Stimulated activated CD4-positive, alpha-beta T cell treated with anti-CD3 and anti-CD28 coated beads, TNF-alpha, amount 100 ng/mL, for 48 hours (primary cell): ENCODE measurements around the gene DIS3L2.
"Not testable (repeated sequence)": the region's sequence is repeated elsewhere in the genome, so short reads cannot be mapped to it uniquely, and the experiment has no call there.

Experiments used
- DNase-seq, 3 donors: peaks; one replicate each; pipeline ENCODE4 v3.0.0-alpha.2; 2020; ENCODE audit warnings: low read depth in 3 of 3

The DIS3L2 gene

GRCh38 chr2:232008907-232009638 is 47.6 kb downstream of the DIS3L2 start:
- DNase-seq, result no peak

GRCh38 chr2:232009639-232010274 is 48.2 kb downstream of the DIS3L2 start:
- no peak for DNase-seq

- no peak for DNase-seq
Measured at GRCh38 chr2:232013701-232014353, 52.3 kb downstream of the DIS3L2 start.

DNA sequence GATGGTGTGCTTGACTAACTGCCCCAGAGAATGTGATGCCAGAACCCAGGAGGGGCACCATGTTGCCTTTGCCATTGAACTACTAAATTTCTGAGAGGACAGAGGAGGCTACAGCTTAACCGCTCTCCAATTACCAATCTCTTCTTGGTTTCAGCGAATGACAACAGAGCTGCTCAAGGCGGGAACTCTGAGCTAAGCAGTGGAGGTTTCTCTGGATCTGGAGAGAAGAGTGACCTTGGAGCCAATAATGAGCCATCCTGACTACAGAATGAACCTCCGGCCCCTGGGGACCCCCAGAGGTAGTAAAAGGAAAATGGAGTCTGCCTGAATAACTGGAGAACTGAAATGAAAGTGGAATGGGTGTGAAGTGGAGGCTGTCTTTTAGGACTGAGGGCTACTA is 53.2 kb downstream of the DIS3L2 start:
- DNase-seq, result no peak

- no peak for DNase-seq
Measured at GRCh38 chr2:232018181-232018580, 56.7 kb downstream of the DIS3L2 start.

GRCh38 chr2:232022718-232023117 is 61.2 kb downstream of the DIS3L2 start:
- no peak for DNase-seq

DNA sequence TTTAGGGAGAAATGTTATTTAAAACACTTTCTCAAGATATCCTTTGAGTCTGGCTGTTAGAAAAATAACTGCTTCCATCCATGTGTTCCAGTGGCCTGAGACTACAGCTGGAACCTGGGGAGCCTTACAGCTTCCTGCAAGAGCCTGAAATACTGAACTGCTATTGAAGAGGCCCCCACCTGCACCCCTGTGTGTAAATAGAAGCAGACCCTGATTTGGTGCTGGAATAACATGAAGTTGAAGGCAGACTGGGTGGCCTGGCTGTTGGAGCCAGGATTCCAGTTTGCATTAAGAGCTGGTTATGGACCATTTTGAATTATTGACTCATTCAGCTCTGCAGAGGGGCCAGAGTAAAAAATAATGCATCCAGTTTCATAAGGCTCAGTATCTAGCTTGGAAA is 61.9 kb downstream of the DIS3L2 start:
- no peak for DNase-seq

DNA sequence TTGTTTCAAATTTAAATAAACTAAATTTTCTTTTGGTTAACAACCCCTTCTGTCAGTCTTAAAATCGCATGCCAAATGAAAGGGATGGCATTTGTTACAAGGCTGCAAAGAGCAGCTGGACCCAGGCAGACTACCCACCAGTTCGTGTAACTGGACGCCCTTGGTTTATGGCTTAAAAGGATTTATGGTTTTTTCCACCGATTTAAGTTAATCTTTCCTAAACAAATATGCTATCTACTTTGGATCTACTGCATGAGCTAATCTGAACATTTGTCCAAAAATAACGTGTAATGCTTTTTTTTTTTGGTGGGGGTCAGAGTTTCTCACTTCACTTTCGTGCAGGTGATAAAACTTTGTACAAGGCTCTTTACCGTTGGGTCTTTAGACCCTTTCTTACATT is 62.9 kb downstream of the DIS3L2 start:
- DNase-seq, result no peak

DNA sequence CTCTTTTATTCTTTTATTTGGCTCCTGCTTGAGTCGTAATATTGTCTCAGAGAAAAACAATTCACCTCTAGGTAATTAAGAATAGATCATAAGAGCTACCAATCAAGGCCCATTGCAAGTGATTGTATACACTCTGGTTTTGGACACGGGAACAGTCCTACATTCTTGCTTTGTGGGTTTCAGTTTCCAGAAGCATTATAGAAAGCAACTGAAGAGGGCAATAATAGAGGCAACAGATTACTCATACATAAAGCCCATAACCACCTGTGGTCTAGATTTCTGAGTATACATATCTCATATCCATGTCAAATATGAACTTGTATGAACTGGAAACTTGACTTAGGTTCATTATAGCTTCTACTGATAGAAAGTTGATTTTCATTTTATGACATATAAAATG is 65.4 kb downstream of the DIS3L2 start:
- DNase-seq, result no peak

GRCh38 chr2:232027530-232027929 is 66.0 kb downstream of the DIS3L2 start:
- no peak for DNase-seq

DNA sequence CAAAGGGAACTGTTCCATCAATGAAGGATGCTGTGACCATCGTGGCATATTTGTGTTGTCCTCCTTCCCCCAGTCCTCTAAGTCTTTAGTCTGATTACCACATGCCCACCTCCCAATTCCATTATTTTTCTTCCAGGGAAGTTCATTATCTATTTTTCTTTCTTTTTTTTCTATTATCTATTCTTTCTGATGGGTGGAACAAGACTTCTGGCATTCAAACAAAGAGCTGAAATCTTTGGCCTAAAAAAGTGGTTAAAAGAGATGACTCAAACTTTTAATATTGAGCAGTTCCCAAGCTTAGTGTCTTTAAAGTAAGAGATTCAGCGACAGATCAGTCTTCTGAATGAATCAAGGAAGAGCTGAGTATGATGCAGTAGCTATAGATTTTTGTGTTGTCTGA is 66.6 kb downstream of the DIS3L2 start:
- DNase-seq, result no peak

DNA sequence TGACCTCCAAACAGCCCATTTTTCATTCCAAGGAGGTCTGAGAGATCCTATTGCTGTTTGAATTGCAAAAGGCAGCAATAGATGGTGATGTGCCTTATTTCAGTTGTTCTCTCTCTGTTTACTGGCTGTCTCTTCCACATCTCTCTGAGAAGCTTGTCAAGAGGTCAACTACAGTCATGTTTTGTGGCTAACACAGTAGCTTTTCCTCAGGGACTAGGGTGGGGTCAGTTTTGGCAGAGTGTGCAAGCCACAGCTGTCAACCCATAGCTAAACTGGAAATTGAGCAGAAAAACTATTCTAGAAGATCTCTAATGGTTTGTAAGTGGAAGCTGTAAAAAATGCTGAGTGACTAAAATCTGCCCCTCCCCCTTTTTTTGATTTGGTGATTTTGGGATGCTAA is 67.1 kb downstream of the DIS3L2 start:
- no peak for DNase-seq

GRCh38 chr2:232029346-232029745 is 67.8 kb downstream of the DIS3L2 start:
- no peak for DNase-seq

DNA sequence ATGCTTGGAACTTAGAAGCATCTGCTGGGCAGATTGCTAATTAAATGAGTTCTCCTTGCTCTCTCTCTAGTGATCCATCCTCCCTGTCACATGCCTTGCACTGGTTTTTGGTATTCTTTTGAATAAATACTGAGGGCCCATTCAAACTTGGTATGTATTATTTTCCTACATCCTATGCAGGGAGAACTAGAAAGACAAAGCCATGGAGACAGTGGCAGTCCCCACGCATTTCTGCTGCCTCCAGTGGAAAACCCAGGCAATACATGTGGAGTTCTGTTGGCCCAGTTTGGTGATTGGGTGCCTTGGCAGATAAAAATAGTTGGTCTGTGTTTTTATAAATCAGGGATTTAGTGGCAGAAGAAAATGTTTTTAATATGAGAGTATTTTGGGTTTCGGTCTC is 68.7 kb downstream of the DIS3L2 start:
- no peak for DNase-seq

GRCh38 chr2:232035292-232035691 is 73.8 kb downstream of the DIS3L2 start:
- DNase-seq, result not testable (repeated sequence)

GRCh38 chr2:232036876-232037275 is 75.4 kb downstream of the DIS3L2 start:
- DNase-seq, result not testable (repeated sequence)

DNA sequence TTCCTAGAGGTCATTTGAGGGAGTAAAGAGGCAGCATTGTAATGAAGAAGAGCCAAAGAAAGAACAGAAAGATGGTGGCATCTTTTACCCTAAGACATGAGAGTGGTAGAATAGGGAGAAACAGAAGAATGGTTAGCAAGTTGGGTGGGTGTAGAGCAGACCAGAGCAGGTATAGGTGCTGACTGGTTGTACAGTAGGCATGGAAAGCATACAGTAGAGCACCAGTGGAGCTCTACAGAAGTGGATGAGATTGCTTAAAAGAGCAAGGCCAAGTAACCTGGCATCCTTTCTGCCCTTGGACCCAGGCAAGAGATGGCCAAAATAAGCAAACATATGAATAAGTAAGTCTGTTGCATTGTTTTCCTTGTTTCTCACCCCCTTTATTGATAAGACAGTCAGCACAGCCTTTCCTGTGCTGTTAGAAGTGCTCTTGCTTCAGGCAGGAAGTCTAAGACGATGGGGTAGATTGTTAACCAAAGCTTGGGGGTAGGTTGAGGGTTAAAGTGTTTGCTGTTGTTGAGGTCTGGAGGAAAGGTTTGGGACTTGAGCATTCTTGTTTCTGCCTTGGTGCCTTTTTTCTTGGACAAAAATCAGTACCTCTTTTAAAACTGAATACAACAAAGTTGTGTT is 76.9 kb downstream of the DIS3L2 start:
- DNase-seq, result no peak

- DNase-seq, result no peak
Measured at GRCh38 chr2:232038881-232039485, 77.5 kb downstream of the DIS3L2 start.

DNA sequence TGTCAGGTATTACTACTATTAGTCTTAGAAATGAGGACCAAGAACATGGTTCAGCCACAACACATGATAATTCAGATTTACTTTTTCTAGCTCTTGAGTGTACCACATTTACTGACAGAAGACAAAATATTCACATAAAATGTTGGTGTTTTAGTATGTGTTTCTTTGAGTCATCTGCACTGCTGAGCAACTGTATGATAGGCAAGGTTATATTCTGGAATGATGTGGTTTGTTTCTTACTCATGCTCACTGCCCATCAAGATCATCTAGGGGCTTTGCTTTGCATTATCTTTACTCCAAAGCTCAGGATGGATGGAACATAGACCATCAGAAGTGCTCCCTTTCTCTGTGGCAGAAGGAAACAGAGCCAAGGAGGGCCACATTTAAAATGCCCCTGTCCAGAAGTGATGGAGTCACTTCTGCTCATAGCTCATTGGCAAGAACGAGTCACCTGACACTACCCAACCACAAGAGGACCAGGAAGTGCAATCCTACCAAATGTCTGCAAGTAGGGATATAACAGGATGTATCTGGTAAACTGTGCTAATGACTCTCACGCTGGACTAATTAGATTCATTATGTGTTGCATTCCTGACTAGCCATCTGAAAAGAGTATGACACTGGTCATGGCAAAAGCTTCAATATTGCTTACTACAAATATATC is 81.5 kb downstream of the DIS3L2 start:
- DNase-seq, result no peak

DNA sequence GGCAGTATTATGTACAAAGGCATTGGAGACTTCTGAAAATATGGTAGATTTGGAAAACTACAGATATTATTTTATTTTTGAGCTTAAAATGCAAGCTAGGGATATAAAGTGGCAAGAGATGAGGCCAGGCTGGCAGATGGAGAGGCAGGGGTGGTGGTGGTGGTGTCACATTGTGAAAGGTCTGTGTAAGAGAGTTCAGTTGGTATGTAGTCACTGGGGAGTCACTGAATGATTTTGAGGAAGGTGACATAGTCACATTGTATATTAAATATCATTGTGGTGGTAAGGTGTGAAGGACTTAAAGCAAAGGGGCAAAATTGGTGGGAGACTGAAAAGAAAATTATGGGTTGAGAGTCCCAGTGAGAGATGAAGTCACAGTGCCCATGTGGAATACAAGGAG is 82.5 kb downstream of the DIS3L2 start:
- no peak for DNase-seq

DNA sequence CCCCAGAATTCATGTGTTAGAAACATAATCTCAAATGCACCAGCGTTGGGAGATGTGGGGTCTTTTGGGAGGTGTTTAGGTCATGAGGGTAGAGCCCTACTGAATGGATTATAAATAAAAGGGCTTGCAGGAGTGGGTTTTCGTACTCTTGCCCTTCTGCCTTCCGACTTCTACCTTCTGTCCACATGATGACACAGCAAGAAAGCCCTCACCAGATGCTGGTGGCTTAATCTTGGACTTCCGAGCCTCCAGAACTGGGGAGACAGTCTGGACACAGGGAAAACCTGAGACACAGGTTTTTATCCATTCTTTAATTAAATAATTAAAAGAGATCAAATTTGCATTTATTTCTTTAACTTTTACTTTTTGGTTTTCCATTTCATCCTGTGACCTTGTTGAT is 87.8 kb downstream of the DIS3L2 start:
- no peak for DNase-seq

DNA sequence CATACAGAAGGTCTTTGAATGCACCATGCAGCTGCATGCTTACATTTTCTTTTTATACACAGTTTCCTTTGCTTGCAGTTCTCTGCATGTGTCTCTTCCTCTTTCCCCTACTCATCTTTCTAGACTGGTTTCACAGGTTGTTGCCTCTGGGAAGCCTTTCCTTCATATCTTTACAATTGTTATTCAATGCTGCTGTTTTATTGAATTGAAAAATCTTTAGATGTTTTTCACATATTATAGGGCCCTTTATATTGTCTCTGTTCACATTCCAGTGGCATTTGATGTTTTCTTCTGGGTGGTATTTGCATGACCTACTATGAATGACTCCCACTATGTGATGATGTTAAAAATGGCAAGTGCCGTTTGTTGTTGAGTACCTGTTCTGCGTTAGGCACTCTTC is 91.1 kb downstream of the DIS3L2 start:
- DNase-seq, result no peak
